A549 (cell line): Measurements from ENCODE around the gene CDH26. TPM values are rescaled to one million over a fixed set of nuclear protein-coding genes. Genes with fewer than 3 reads are reported as not detected.

Experiments
- ATAC-seq, 2 experiments: fragments of 200-7000 bp in 1 of 2; fragments of >200 bp in 1 of 2; cut with Nextera tagmentation in 1 of 2; cut with Tn5 transposase in 1 of 2; 3 replicates each; pipeline versions ENCODE4 v1.8.0 to v1.9.1; 2018 to 2020; ENCODE audit warnings: mild to moderate bottlenecking in 1 of 2, moderate library complexity in 1 of 2
- CTCF ChIA-PET: fragments of 300-600 bp; sonication (Branson Sonifier 250); formaldehyde crosslinking; extraction: SDS; loops from one replicate; lab custom pipeline; 2021; ENCODE audit warnings: antibody characterized with exemption, inconsistent platforms; lab: Yijun Ruan, JAX
- POLR2A ChIA-PET: fragments of 350-600 bp; formaldehyde crosslinking; extraction: SDS; loops from one replicate; lab custom pipeline; 2021; ENCODE audit warnings: antibody characterized with exemption, inconsistent platforms; lab: Yijun Ruan, JAX
- DNase-seq, 2 experiments: peaks; one replicate each; pipeline versions ENCODE4 v3.0.0 to v3.0.0-alpha.2; 2011 to 2016; ENCODE audit warnings: low read depth in 1 of 2, low spot score in 1 of 2
- FAIRE-seq: peaks from 2 replicates; lab custom pipeline; 2011; peaks lifted over from hg19 to GRCh38; lab: Jason Lieb, UNC
- H3K27ac ChIP-seq, 2 experiments: fragments of >200 bp; sonication (Bioruptor Twin); formaldehyde crosslinking; 3 replicates each; pipeline ENCODE4 v1.5.1; 2016 to 2017
- H3K4me1 ChIP-seq: fragments of >200 bp; sonication (Bioruptor Twin); formaldehyde crosslinking; 3 replicates; pipeline ENCODE4 v1.6.1; 2016
- H3K4me2 ChIP-seq: fragments of >200 bp; sonication (Bioruptor Twin); formaldehyde crosslinking; 3 replicates; pipeline ENCODE4 v1.6.1; 2016
- H3K4me3 ChIP-seq: fragments of >200 bp; sonication (Bioruptor Twin); formaldehyde crosslinking; 3 replicates; pipeline ENCODE4 v1.5.1; 2016
- H3K9me3 ChIP-seq: fragments of >200 bp; sonication (Bioruptor Twin); formaldehyde crosslinking; 3 replicates; pipeline ENCODE4 v1.6.1; 2016
- BCL3 ChIP-seq: fragments of >200 bp; sonication (Bioruptor Twin); formaldehyde crosslinking; IDR thresholded peaks from 3 replicates; pipeline ENCODE4 v1.6.1; 2016
- BHLHE40 ChIP-seq: IDR thresholded peaks from 2 replicates; pipeline ENCODE4 v1.6.1; 2012; ENCODE audit warnings: low read depth, low read length, inconsistent platforms
- CBX2 ChIP-seq: fragments of 200-600 bp; sonication (generic); IDR thresholded peaks from 2 replicates; pipeline ENCODE4 v1.6.1; 2016; ENCODE audit warnings: low read depth, mild to moderate bottlenecking, borderline replicate concordance
- CHD4 ChIP-seq: fragments of 200-600 bp; sonication (generic); IDR thresholded peaks from 2 replicates; pipeline ENCODE4 v1.6.1; 2016; ENCODE audit warnings: antibody characterized with exemption, mild to moderate bottlenecking, borderline replicate concordance
- E2F6 ChIP-seq: IDR thresholded peaks from 2 replicates; pipeline ENCODE4 v1.6.1; 2012; ENCODE audit warnings: low read depth, borderline replicate concordance
- EHF ChIP-seq: fragments of 250-450 bp; sonication (Bioruptor Pico); IDR thresholded peaks from 2 replicates; pipeline ENCODE4 v1.5.0; 2020; ENCODE audit warnings: mild to moderate bottlenecking
- EHMT2 ChIP-seq: fragments of 200-600 bp; sonication (generic); IDR thresholded peaks from 2 replicates; pipeline ENCODE4 v1.6.1; 2016; ENCODE audit warnings: antibody characterized with exemption, low read depth, mild to moderate bottlenecking, moderate library complexity
- ESRRA ChIP-seq: fragments of 150-350 bp; IDR thresholded peaks from 2 replicates; pipeline ENCODE4 v1.6.1; 2014; ENCODE audit warnings: mild to moderate bottlenecking, low read length, borderline replicate concordance
- FOSL2 ChIP-seq, 2 experiments: fragments of 450-650 bp in 1 of 2; fragments of >200 bp in 1 of 2; sonication (Bioruptor Twin) in 1 of 2; formaldehyde crosslinking; IDR thresholded peaks; 2 replicates each; pipeline versions ENCODE4 v1.5.0 to v1.6.1; 2016 to 2020; ENCODE audit warnings: mild to moderate bottlenecking in 1 of 2, moderate library complexity in 1 of 2
- GATA3 ChIP-seq: IDR thresholded peaks from 2 replicates; pipeline ENCODE4 v1.6.1; 2012; ENCODE audit warnings: borderline replicate concordance
- HES2 ChIP-seq: fragments of >200 bp; sonication (Bioruptor Twin); formaldehyde crosslinking; IDR thresholded peaks from 2 replicates; pipeline ENCODE4 v1.6.1; 2016
- HEYL ChIP-seq: fragments of 250-450 bp; sonication (Bioruptor Pico); IDR thresholded peaks from 2 replicates; pipeline ENCODE4 v1.8.0; 2021; ENCODE audit warnings: mild to moderate bottlenecking, moderate library complexity
- HMGXB4 ChIP-seq: fragments of 250-450 bp; sonication (Bioruptor Pico); IDR thresholded peaks from 2 replicates; pipeline ENCODE4 v1.5.0; 2021; ENCODE audit warnings: mild to moderate bottlenecking, moderate library complexity, borderline replicate concordance
- HOXB13 ChIP-seq: fragments of 250-450 bp; sonication (Bioruptor Pico); IDR thresholded peaks from 2 replicates; pipeline ENCODE4 v1.5.0; 2020; ENCODE audit warnings: low read depth, mild to moderate bottlenecking, moderate library complexity
- JUN ChIP-seq, 2 experiments: fragments of >200 bp; sonication (Bioruptor Twin); formaldehyde crosslinking; IDR thresholded peaks; 2 replicates in 1 of 2; 3 replicates in 1 of 2; pipeline ENCODE4 v1.6.1; 2016 to 2017
- KDM5A ChIP-seq: fragments of 200-600 bp; sonication (generic); IDR thresholded peaks from 2 replicates; pipeline ENCODE4 v1.6.1; 2016; ENCODE audit warnings: antibody characterized with exemption, mild to moderate bottlenecking
- MAZ ChIP-seq: fragments of 150-350 bp; IDR thresholded peaks from 2 replicates; pipeline ENCODE4 v1.6.1; 2014; ENCODE audit warnings: antibody characterized with exemption, low read depth, low read length, borderline replicate concordance
- NFE2L2 ChIP-seq: fragments of 150-350 bp; conservative IDR thresholded peaks from 2 replicates; pipeline ENCODE4 v1.6.1; 2014; ENCODE audit warnings: low read length
- NPAS2 ChIP-seq: fragments of 250-450 bp; sonication (Bioruptor Pico); IDR thresholded peaks from 2 replicates; pipeline ENCODE4 v1.8.0; 2022; ENCODE audit warnings: mild to moderate bottlenecking, moderate library complexity, borderline replicate concordance
- RARB ChIP-seq: fragments of 250-450 bp; sonication (Bioruptor Pico); IDR thresholded peaks from 2 replicates; pipeline ENCODE4 v1.8.0; 2021; ENCODE audit warnings: mild to moderate bottlenecking, moderate library complexity
- RCOR1 ChIP-seq: fragments of 150-350 bp; IDR thresholded peaks from 2 replicates; pipeline ENCODE4 v1.6.1; 2014; ENCODE audit warnings: antibody characterized with exemption, low read length, low read depth
- REST ChIP-seq: fragments of 200-600 bp; sonication (generic); IDR thresholded peaks from 2 replicates; pipeline ENCODE4 v1.6.1; 2016; ENCODE audit warnings: antibody characterized with exemption, mild to moderate bottlenecking, moderate library complexity
- RFX5 ChIP-seq: fragments of 450-650 bp; IDR thresholded peaks from 2 replicates; pipeline ENCODE4 v1.7.1; 2014; ENCODE audit warnings: antibody characterized with exemption, mild to moderate bottlenecking, moderate library complexity
- SMC3 ChIP-seq: fragments of >200 bp; sonication (Bioruptor Twin); formaldehyde crosslinking; IDR thresholded peaks from 3 replicates; pipeline ENCODE4 v1.6.1; 2018; ENCODE audit warnings: inconsistent platforms
- TP53 ChIP-seq: fragments of 250-450 bp; sonication (Bioruptor Pico); IDR thresholded peaks from 2 replicates; pipeline ENCODE4 v1.5.0; 2021; ENCODE audit warnings: mild to moderate bottlenecking, moderate library complexity
- USF2 ChIP-seq: fragments of 450-650 bp; IDR thresholded peaks from 2 replicates; pipeline ENCODE4 v1.6.1; 2014; ENCODE audit warnings: antibody characterized with exemption
- ZNF302 ChIP-seq: fragments of 250-450 bp; sonication (Bioruptor Pico); IDR thresholded peaks from 2 replicates; pipeline ENCODE4 v1.9.0; 2021; ENCODE audit warnings: inconsistent platforms, mild to moderate bottlenecking, moderate library complexity
- ZSCAN20 ChIP-seq: fragments of 250-450 bp; sonication (Bioruptor Pico); IDR thresholded peaks from 2 replicates; pipeline ENCODE4 v1.8.0; 2022; ENCODE audit warnings: mild to moderate bottlenecking, moderate library complexity
- WGBS: methylation state at CpG from one replicate; pipeline ENCODE4 v1.1.6; 2017; ENCODE audit errors: missing lambda C conversion rate; 5-methylcytosine and 5-hydroxymethylcytosine counted together
- polyA plus RNA-seq, 4 experiments: library from polyadenylated mRNA; depleted of rRNA in 3 of 4; stranded (reverse); fragments of >200 nt; fragmentation: RNase III in 1 of 4; extraction: RNeasy Plus Mini Kit Qiagen cat#74134 plus additional on column Dnase treatment in 1 of 4; gene quantifications; 2 replicates in 3 of 4; 3 replicates in 1 of 4; pipeline ENCODE4 v1.2.3, GENCODE V29; 2011 to 2017

The CDH26 gene
- polyA plus RNA-seq, 2 of the 4 experiments (the other 2 are of a cell fraction): 0.27 to 0.57 TPM

GRCh38 chr20:59996108-59996507, 37.9 kb downstream of the CDH26 start:
- no peak overlapping the region for H3K27ac ChIP-seq
- no peak for ATAC-seq
- POLR2A ChIA-PET: no interaction called here

GRCh38 chr20:59997896-59998295, 39.7 kb downstream of the CDH26 start:
- no peaks in the 10 kb centered on the region for H3K9me3 ChIP-seq
- H3K27ac ChIP-seq: no peak overlapping the region
- no peaks in the 10 kb centered on the region for H3K4me1 ChIP-seq
- H3K4me3 ChIP-seq: no peak overlapping the region
- no peak for ATAC-seq
- no peak for FAIRE-seq
- CTCF ChIA-PET: interaction anchor here (0.6 to 1.2 kb wide), 3 partner anchors 64 to 889 kb away, joined by 3 to 4 read pairs (median 3); partner anchors contain the start of gene SYCP2
- no peak overlapping the region for H3K4me2 ChIP-seq
- TF ChIP-seq HES2: no peak
- TF ChIP-seq REST: no peak
- TF ChIP-seq TP53 (CRISPR knock-in tag): no peak
- no peak for TF ChIP-seq ZNF302 (CRISPR knock-in tag)
- no peak for TF ChIP-seq HMGXB4 (CRISPR knock-in tag)
- no peak for TF ChIP-seq E2F6
- TF ChIP-seq FOSL2 (IDR thresholded peaks at IDR 0.05): no peak
- no peak for TF ChIP-seq FOSL2 (CRISPR knock-in tag; IDR thresholded peaks at IDR 0.05)
- no peak for TF ChIP-seq ESRRA
- no peak for TF ChIP-seq RFX5
- TF ChIP-seq USF2: no peak
- no peak for TF ChIP-seq EHF
- no peak for TF ChIP-seq GATA3
- no peak for TF ChIP-seq KDM5A
- TF ChIP-seq NPAS2 (CRISPR knock-in tag): no peak
- TF ChIP-seq HEYL: no peak
- TF ChIP-seq CBX2: no peak
- TF ChIP-seq RCOR1: no peak
- no peak for TF ChIP-seq EHMT2
- TF ChIP-seq RARB (CRISPR knock-in tag): no peak
- no peak for TF ChIP-seq SMC3
- DNase-seq: no peak
- 28% methylated on average over 2 of the region's 2 CpGs for WGBS
- POLR2A ChIA-PET: no interaction called here

More at GRCh38 chr20:59996108-59996507, 37.9 kb downstream of the CDH26 start:
- no peak for FAIRE-seq
- no peak overlapping the region for H3K4me2 ChIP-seq
- H3K4me3 ChIP-seq: no peak overlapping the region
- DNase-seq: no peak
- CTCF ChIA-PET: interaction anchor here (1.0 kb wide), 1 partner anchor 20 kb away, joined by 3 read pairs; no protein-coding TSS in a partner anchor
- 43% methylated on average over 1 of the region's 1 CpG for WGBS
- H3K4me1 ChIP-seq: peaks cover 7% of the 10 kb centered on the region; the same call in 2 of the 3 replicates
- TF ChIP-seq NFE2L2 (no peak), MAZ (no peak), ZSCAN20 (CRISPR knock-in tag) (no peak), SMC3 (no peak), BCL3 (no peak), HOXB13 (CRISPR knock-in tag) (no peak), JUN (IDR thresholded peaks at IDR 0.05) (no peak), HEYL (no peak), RCOR1 (no peak), CHD4 (no peak), ESRRA (no peak), BHLHE40 (no peak)
- H3K9me3 ChIP-seq: no peaks in the 10 kb centered on the region
